ENCODE results near the gene P4HB. TPM values are rescaled to one million over a fixed set of nuclear protein-coding genes. Genes with fewer than 3 reads are reported as not detected.

Gene P4HB
- total RNA-seq, 1 experiment from 2014 or later: 777 TPM

DNA sequence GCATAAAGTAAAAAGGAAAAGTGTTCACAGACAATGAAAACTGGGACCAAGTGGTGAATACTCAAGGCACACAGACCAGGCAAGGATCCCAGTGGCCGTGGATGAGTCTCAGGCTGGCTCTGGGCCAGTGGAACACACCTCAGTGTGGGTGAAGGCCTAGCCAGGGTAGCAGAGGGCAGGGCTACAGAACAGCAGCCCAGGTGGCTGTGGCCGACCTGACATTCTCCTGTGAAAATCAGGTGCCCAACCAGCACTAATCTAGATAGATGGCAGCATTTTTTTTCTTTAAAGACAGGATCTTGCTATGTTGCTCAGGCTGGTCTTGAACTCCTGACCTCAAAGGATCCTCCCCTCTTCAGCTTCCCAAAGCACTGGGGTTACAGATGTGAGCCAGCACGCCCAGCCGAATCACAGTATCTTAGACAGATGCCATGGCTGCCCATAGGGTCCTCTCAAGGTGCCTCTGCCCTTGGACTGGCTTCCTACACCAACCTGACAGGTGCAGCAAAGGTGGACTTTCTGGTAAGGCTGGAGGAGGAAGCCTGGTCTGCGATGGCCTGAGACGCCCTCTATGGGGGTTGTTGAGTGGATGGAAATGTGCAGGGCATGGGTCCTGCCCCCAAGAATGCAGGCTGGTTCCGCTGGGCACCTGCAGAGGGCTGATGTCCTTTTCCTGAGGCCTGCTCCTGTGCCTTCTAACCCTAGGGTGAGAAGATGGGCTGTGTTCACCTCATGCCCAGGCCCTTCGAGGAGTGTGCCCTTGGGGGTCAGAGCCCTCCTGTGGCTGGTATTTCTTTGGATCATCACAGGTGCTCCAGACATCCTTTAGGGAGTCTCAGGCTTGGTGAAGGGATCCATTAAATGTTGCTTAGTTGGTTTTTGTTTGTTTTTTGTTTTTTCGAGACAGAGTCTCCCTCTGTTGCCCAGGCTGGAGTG is 3.8 kb upstream of the P4HB start:
- Mint-ChIP-seq H3K4me3 (ENCODE audit: low read depth, unreplicated experiment) (no peak overlapping the region), H3K4me1 (ENCODE audit: low read depth, unreplicated experiment) (peaks cover 32% of the 10 kb centered on the region), H3K9me3 (ENCODE audit: low read depth, unreplicated experiment) (no peaks in the 10 kb centered on the region), H3K27ac (ENCODE audit: unreplicated experiment) (no peak overlapping the region), H3K36me3 (ENCODE audit: insufficient read depth, unreplicated experiment) (peaks cover 95% of the 10 kb centered on the region), H3K27me3 (ENCODE audit: unreplicated experiment) (no peaks in the 10 kb centered on the region)
- no peak for DNase-seq
- TF ChIP-seq CTCF (IDR thresholded peaks at IDR 0.05; ENCODE audit: unreplicated experiment): no peak
- intact Hi-C loops (cut with micrococcal nuclease; ENCODE audit: unreplicated experiment): no loop called here
- CTCF ChIA-PET: no interaction called here
- BruUV-seq (replicated peaks): no TSS peak

- no TSS peak for BruUV-seq (replicated peaks)
- CTCF ChIA-PET: no interaction called here
- TF ChIP-seq CTCF (IDR thresholded peaks at IDR 0.05; ENCODE audit: unreplicated experiment): no peak
- intact Hi-C loops (cut with micrococcal nuclease; ENCODE audit: unreplicated experiment): no loop called here
- Mint-ChIP-seq H3K4me3 (ENCODE audit: low read depth, unreplicated experiment) (peak overlapping the region; percentile 64), H3K27ac (ENCODE audit: unreplicated experiment) (peak overlapping the region; percentile 91), H3K9me3 (ENCODE audit: low read depth, unreplicated experiment) (no peaks in the 10 kb centered on the region), H3K27me3 (ENCODE audit: unreplicated experiment) (no peaks in the 10 kb centered on the region), H3K36me3 (ENCODE audit: insufficient read depth, unreplicated experiment) (peaks cover 95% of the 10 kb centered on the region), H3K4me1 (ENCODE audit: low read depth, unreplicated experiment) (peaks cover 33% of the 10 kb centered on the region)
- DNase-seq: no peak
Observed at GRCh38 chr17:81863123-81863675, 2.9 kb upstream of the P4HB start.

DNA sequence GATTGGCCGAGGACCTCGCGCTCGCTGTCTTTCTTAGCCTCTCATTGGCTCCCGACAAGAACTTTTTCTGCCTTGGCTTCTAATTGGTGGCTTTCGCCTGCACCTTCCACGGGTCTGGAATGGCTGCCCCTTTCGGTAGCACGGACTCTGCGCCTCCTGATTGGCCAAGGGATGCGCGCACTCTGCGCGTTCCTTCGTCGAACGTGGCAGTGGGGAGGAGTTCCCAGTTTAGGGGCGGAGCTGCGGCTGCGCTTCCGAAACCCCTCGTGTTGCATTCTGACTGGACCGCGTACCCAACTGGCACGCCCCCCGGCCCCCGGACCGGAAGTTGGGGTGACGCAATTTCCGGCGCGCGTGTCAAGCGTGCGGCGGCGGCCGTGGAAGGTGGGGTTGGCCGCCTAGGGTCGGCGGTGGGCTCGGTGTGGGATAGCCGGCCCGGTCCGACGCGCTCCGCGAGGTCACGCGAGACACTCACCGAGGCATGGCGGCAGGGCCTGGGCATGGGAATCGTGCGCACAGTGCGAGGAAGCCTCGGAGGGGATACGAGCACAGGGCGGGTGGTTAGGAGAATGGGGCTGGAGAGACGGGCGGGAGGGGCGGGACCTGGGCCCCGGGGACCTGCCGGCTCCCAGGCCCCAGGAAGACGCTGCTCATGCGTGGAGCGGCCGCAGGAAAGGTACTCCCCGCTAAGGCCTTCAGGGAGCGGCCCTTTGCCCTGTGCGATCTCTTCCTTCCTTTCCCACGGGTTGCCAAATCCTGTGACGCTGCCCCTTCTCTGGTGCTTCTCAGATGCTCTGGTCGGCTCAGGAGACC is 627 bp upstream of the P4HB start:
- intact Hi-C loops (cut with micrococcal nuclease; ENCODE audit: unreplicated experiment): no loop called here
- BruUV-seq (replicated peaks): no TSS peak
- H3K9me3 Mint-ChIP-seq (ENCODE audit: low read depth, unreplicated experiment): no peaks in the 10 kb centered on the region
- no peaks in the 10 kb centered on the region for H3K27me3 Mint-ChIP-seq (ENCODE audit: unreplicated experiment)
- peaks cover 95% of the 10 kb centered on the region for H3K36me3 Mint-ChIP-seq (ENCODE audit: insufficient read depth, unreplicated experiment)
- peak overlapping the region; percentile 99 for H3K4me3 Mint-ChIP-seq (ENCODE audit: low read depth, unreplicated experiment)
- peak; percentile 99 for DNase-seq
- CTCF ChIA-PET: no interaction called here
- H3K27ac Mint-ChIP-seq (ENCODE audit: unreplicated experiment): peak overlapping the region; percentile 96
- peaks cover 29% of the 10 kb centered on the region for H3K4me1 Mint-ChIP-seq (ENCODE audit: low read depth, unreplicated experiment)
- no peak for TF ChIP-seq CTCF (IDR thresholded peaks at IDR 0.05; ENCODE audit: unreplicated experiment)
